Peyer's patch (tissue), 4 donors: ENCODE measurements around the gene OR4F17.
"Not testable (repeated sequence)": the region's sequence is repeated elsewhere in the genome, so short reads cannot be mapped to it uniquely, and the experiment has no call there.

Experiments
- CTCF ChIP-seq, 6 experiments: fragments of 450-650 bp in 4 of 6; fragments of 200-600 bp in 2 of 6; sonication (generic) in 1 of 6; IDR thresholded peaks; one replicate each; pipeline ENCODE4 v1.5.1; 2017 to 2019; ENCODE audit warnings: antibody characterized with exemption in 6 of 6, mild to moderate bottlenecking in 3 of 6, moderate library complexity in 1 of 6
- POLR2A ChIP-seq, 2 donors: fragments of 450-650 bp; IDR thresholded peaks; one replicate each; pipeline ENCODE4 v1.5.1; 2017; ENCODE audit warnings: antibody characterized with exemption in 2 of 2, mild to moderate bottlenecking in 2 of 2, moderate library complexity in 2 of 2

- not testable (repeated sequence) for TF ChIP-seq CTCF, POLR2A (IDR thresholded peaks at IDR 0.05)
Observed at GRCh38 chr19:70793-71192, 36.1 kb upstream of the OR4F17 start.
